Common myeloid progenitor, CD34-positive (primary cell): ENCODE results near the gene SIRT3.
"Not testable (repeated sequence)": the region's sequence is repeated elsewhere in the genome, so short reads cannot be mapped to it uniquely, and the experiment has no call there.

ENCODE experiments used
- CTCF ChIA-PET: fragments of 350-600 bp; sonication (Branson Sonifier 250); formaldehyde crosslinking; loops from one replicate; lab custom pipeline; 2021; ENCODE audit warnings: antibody characterized with exemption; lab: Charles Lee
- POLR2A ChIA-PET: fragments of 350-600 bp; sonication (Branson Sonifier 250); formaldehyde crosslinking; loops from one replicate; lab custom pipeline; 2021; ENCODE audit warnings: antibody characterized with exemption; lab: Charles Lee
- DNase-seq, 3 donors: peaks; one replicate each; pipeline versions ENCODE4 v3.0.0 to v3.0.0-alpha.2; 2013
- H3K27ac ChIP-seq, 2 experiments: 1 replicate in 1 of 2; 2 replicates in 1 of 2; pipeline ENCODE4 v1.7.0; 2013; ENCODE audit warnings: inconsistent platforms in 2 of 2, low read length in 2 of 2, mild to moderate bottlenecking in 2 of 2, low read depth in 1 of 2, moderate library complexity in 1 of 2; ENCODE audit not compliant: severe bottlenecking in 2 of 2, insufficient read depth in 1 of 2, poor library complexity in 1 of 2
- H3K27me3 ChIP-seq, 5 experiments: replicated peaks in 2 of 5; 1 replicate in 3 of 5; 2 replicates in 2 of 5; pipeline versions ENCODE4 v1.6.1 to v1.7.0; 2013; ENCODE audit warnings: low read length in 4 of 5, mild to moderate bottlenecking in 2 of 5, moderate library complexity in 2 of 5, inconsistent platforms in 1 of 5; ENCODE audit not compliant: insufficient read depth in 5 of 5, control insufficient read depth in 4 of 5
- H3K36me3 ChIP-seq, 4 experiments: 1 replicate in 2 of 4; 2 replicates in 2 of 4; pipeline versions ENCODE4 v1.6.1 to v1.7.0; 2013; ENCODE audit warnings: low read length in 3 of 4, control low read depth in 1 of 4, mild to moderate bottlenecking in 1 of 4; ENCODE audit not compliant: control insufficient read depth in 4 of 4, insufficient read depth in 4 of 4
- H3K4me1 ChIP-seq, 4 experiments: 1 replicate in 3 of 4; 2 replicates in 1 of 4; pipeline versions ENCODE4 v1.6.1 to v1.7.1; 2013; ENCODE audit warnings: low read length in 3 of 4, mild to moderate bottlenecking in 3 of 4, control low read depth in 1 of 4, inconsistent platforms in 1 of 4, moderate library complexity in 1 of 4; ENCODE audit not compliant: control insufficient read depth in 4 of 4, insufficient read depth in 4 of 4; ENCODE audit errors: control extremely low read depth in 1 of 4
- H3K4me3 ChIP-seq, 7 experiments: 1 replicate in 4 of 7; 2 replicates in 3 of 7; pipeline versions ENCODE4 v1.5.1 to v1.7.0; 2013; ENCODE audit warnings: mild to moderate bottlenecking in 7 of 7, low read length in 6 of 7, moderate library complexity in 6 of 7, inconsistent platforms in 2 of 7, low read depth in 2 of 7, control low read depth in 1 of 7; ENCODE audit not compliant: insufficient read depth in 4 of 7, control insufficient read depth in 1 of 7; ENCODE audit errors: extremely low read depth in 1 of 7
- H3K9me3 ChIP-seq, 5 experiments: 1 replicate in 4 of 5; 2 replicates in 1 of 5; pipeline versions ENCODE4 v1.6.1 to v1.7.1; 2013; ENCODE audit warnings: low read length in 4 of 5, mild to moderate bottlenecking in 2 of 5, inconsistent platforms in 1 of 5, low read depth in 1 of 5, moderate library complexity in 1 of 5; ENCODE audit not compliant: control insufficient read depth in 4 of 5, insufficient read depth in 2 of 5; ENCODE audit errors: control extremely low read depth in 1 of 5
- WGBS: methylation state at CpG from one replicate; pipeline ENCODE4 v1.1.5; 2013; ENCODE audit not compliant: insufficient coverage; 5-methylcytosine and 5-hydroxymethylcytosine counted together

The SIRT3 gene

GRCh38 chr11:270451-271318 is 34.5 kb upstream of the SIRT3 start:
- no peak for DNase-seq
- H3K36me3 ChIP-seq: peaks cover 0 to 2% (median 0%) of the 10 kb centered on the region in 4 experiments
- WGBS: 94% methylated on average over 13 of the region's 18 CpGs
- peak overlapping the region in 1 of 2 experiments; percentile 93 for H3K27ac ChIP-seq
- no peaks in the 10 kb centered on the region for H3K9me3 ChIP-seq
- H3K27me3 ChIP-seq: no peaks in the 10 kb centered on the region
- peaks cover 9 to 40% (median 28%) of the 10 kb centered on the region in 4 experiments for H3K4me1 ChIP-seq
- ChIA-PET POLR2A (no interaction called here), CTCF (interaction anchor here (1.2 to 1.8 kb wide), 4 partner anchors 10 to 19 kb away, joined by 3 to 5 read pairs (median 4); partner anchors contain the start of gene PGGHG)
- no peak overlapping the region for H3K4me3 ChIP-seq

GRCh38 chr11:269146-269890 is 33.2 kb upstream of the SIRT3 start:
- WGBS: 0% methylated on average over 16 of the region's 21 CpGs
- Histone ChIP-seq H3K36me3 (peaks cover 0 to 2% (median 0%) of the 10 kb centered on the region in 4 experiments), H3K9me3 (no peaks in the 10 kb centered on the region), H3K4me3 (peak overlapping the region in 6 of 7 experiments; percentile 62 to 82 (median 71)), H3K27ac (peak overlapping the region; percentile 84 to 93), H3K27me3 (no peaks in the 10 kb centered on the region), H3K4me1 (peaks cover 4 to 35% (median 28%) of the 10 kb centered on the region in 4 experiments)
- POLR2A ChIA-PET: interaction anchor here (0.6 kb wide), 1 partner anchor 63 kb away, joined by 3 read pairs; no protein-coding TSS in a partner anchor
- DNase-seq: peak; percentile 85 to 94 (median 91)
- CTCF ChIA-PET: interaction anchor here (1.1 to 2.1 kb wide), 2 partner anchors 12 to 14 kb away, joined by 3 to 8 read pairs; no protein-coding TSS in a partner anchor

- peak overlapping the region in 6 of 7 experiments; percentile 62 to 82 (median 71) for H3K4me3 ChIP-seq
- ChIA-PET CTCF (interaction anchor here (1.1 to 3.7 kb wide), 5 partner anchors 11 to 31 kb away, joined by 3 to 24 read pairs (median 4); partner anchors contain the start of gene PSMD13), POLR2A (interaction anchor here (0.6 kb wide), 1 partner anchor 62 kb away, joined by 3 read pairs; no protein-coding TSS in a partner anchor)
- H3K27ac ChIP-seq: peak overlapping the region; percentile 84 to 93
- 0% methylated on average over 9 of the region's 16 CpGs for WGBS
- not testable (repeated sequence) for H3K27me3 ChIP-seq, H3K9me3 ChIP-seq, H3K36me3 ChIP-seq
- peak; percentile 46 to 89 (median 77) for DNase-seq
- H3K4me1 ChIP-seq: peaks cover 4 to 35% (median 28%) of the 10 kb centered on the region in 4 experiments
Measured at GRCh38 chr11:268716-269145, 32.6 kb upstream of the SIRT3 start.

GRCh38 chr11:267491-267994 is 31.4 kb upstream of the SIRT3 start:
- ChIA-PET CTCF (interaction anchor here (1.0 to 3.7 kb wide), 7 partner anchors 10 to 32 kb away, joined by 3 to 24 read pairs (median 4); partner anchors contain the start of genes NLRP6 and PSMD13), POLR2A (interaction anchor here (0.9 kb wide), 1 partner anchor 31 kb away, joined by 4 read pairs; the partner anchor contains the start of genes PSMD13 and SIRT3)
- Histone ChIP-seq H3K36me3 (peaks cover 0 to 2% (median 0%) of the 10 kb centered on the region in 4 experiments), H3K4me1 (peaks cover 4 to 35% (median 28%) of the 10 kb centered on the region in 4 experiments), H3K9me3 (no peaks in the 10 kb centered on the region), H3K4me3 (peak overlapping the region; percentile 37 to 82 (median 62)), H3K27ac (peak overlapping the region in 1 of 2 experiments; percentile 93), H3K27me3 (no peaks in the 10 kb centered on the region)
- DNase-seq: peak; percentile 56 to 75 (median 75)
- 11% methylated on average over 14 of the region's 18 CpGs for WGBS

DNA sequence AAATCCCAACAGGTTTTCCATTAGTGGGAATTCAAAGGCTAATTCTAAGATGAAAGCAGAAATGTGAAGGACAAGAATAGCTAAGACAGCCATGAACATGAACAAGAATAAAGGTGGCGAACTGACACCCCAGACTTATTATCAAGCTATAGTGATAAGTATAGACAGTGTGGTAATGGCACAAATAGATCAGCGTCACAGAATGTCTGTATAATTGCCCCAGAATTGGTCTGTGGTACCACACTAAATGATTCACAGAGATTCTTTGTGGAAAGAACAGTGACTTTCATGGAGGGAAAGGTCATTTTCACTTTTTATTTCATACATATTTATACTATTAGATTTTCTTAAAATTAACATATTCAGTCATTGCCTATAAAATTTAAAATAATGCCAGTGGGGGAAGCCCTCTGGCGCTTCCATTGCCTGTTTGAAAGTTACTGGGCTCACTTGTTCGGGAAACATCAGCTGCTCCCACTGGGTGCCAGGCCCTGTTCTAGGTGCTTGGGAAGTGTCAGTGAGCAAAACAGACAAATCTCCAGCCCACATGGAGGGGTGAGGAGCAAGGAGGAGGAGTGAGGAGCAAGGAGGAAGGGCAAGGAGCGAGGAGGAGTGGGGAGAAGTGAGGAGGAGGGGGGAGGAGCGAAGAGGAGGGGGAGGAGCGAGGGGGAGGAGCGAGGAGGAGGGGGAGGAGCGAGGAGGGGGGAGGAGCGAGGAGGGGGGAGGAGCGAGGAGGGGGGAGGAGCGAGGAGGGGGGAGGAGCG is 30.7 kb upstream of the SIRT3 start:
- no peak overlapping the region for H3K27ac ChIP-seq
- ChIA-PET CTCF (interaction anchor here (1.0 to 3.7 kb wide), 5 partner anchors 9 to 15 kb away, joined by 3 to 24 read pairs (median 6); partner anchors contain the start of gene NLRP6), POLR2A (interaction anchor here (0.6 to 0.9 kb wide), 2 partner anchors 30 to 83 kb away, joined by 4 to 5 read pairs; partner anchors contain the start of genes PSMD13 and SIRT3)
- H3K4me1 ChIP-seq: peaks cover 4 to 35% (median 28%) of the 10 kb centered on the region in 4 experiments
- no peaks in the 10 kb centered on the region for H3K9me3 ChIP-seq
- peak in 2 of 3 donors; percentile 9 to 58 for DNase-seq
- WGBS: 96% methylated on average over 4 of the region's 13 CpGs
- H3K4me3 ChIP-seq: peak overlapping the region in 2 of 7 experiments; percentile 36 to 51
- H3K36me3 ChIP-seq: peaks cover 0 to 2% (median 0%) of the 10 kb centered on the region in 4 experiments
- H3K27me3 ChIP-seq: no peaks in the 10 kb centered on the region

DNA sequence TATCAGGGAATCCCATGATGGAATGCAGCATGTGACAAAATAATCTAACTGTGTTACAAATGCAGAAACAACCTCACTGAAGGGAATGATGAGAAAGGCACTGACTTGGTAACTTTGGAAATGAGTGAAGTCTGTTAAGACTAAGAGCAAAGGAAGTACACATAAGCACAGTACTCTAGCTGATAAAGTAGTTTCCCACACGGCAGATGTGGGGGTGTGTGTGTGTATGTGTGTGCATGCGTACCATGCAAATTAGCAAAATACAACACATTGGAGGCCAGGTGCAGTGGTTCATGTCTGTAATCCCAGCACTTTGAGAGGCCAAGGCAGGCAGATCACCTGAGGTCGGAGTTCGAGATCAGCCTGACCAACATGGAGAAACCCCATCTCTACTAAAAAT is 25.5 kb upstream of the SIRT3 start:
- no peaks in the 10 kb centered on the region for H3K27me3 ChIP-seq
- H3K9me3 ChIP-seq: peaks cover 0 to 6% (median 0%) of the 10 kb centered on the region in 5 experiments
- 92% methylated on average over 2 of the region's 4 CpGs for WGBS
- POLR2A ChIA-PET: no interaction called here
- H3K4me3 ChIP-seq: no peak overlapping the region
- CTCF ChIA-PET: interaction anchor here (0.9 to 4.3 kb wide), 4 partner anchors 11 to 44 kb away, joined by 3 to 31 read pairs (median 4); no protein-coding TSS in a partner anchor
- H3K4me1 ChIP-seq: peaks cover 0 to 17% (median 5%) of the 10 kb centered on the region in 4 experiments
- no peak overlapping the region for H3K27ac ChIP-seq
- H3K36me3 ChIP-seq: no peaks in the 10 kb centered on the region
- no peak for DNase-seq
